HG03095 (cell line): ENCODE measurements around the gene BACH2.

Experiments
- ATAC-seq: cut with Tn5 transposase; IDR thresholded peaks from one replicate; pipeline ENCODE4 v1.9.1; 2021; ENCODE audit warnings: moderate library complexity; ENCODE audit not compliant: unreplicated experiment

BACH2 gene

DNA sequence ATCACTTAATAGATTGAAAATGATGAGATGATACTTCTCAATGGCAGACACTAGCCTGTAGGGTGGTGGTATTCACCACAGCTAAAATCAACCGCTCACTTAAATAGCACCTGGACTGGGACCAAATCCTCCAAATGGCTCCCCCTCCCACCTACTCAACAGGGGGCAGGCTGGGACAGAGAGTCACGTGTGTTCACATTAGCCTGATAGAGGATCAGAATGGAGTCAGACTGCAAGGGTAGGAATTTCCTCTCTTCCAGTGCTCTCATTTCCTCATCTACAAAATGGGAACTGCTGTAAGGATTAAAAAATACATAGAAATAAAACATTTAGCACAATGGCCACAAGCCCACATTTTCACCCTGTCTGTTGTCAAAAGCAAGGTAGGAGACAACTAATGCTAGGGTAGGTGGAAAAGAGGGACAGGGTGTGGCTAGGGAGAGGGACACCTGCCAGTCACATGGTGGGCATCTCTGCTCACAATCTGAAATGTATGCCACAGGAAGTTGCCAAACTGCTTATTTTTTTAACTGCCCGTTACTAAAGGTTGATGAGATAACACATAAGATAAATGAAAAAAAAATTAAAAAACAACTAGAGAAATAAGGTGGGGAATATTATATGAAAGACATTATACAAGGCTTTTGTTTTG lies 55.3 kb downstream of the BACH2 start:
- no peak for ATAC-seq

DNA sequence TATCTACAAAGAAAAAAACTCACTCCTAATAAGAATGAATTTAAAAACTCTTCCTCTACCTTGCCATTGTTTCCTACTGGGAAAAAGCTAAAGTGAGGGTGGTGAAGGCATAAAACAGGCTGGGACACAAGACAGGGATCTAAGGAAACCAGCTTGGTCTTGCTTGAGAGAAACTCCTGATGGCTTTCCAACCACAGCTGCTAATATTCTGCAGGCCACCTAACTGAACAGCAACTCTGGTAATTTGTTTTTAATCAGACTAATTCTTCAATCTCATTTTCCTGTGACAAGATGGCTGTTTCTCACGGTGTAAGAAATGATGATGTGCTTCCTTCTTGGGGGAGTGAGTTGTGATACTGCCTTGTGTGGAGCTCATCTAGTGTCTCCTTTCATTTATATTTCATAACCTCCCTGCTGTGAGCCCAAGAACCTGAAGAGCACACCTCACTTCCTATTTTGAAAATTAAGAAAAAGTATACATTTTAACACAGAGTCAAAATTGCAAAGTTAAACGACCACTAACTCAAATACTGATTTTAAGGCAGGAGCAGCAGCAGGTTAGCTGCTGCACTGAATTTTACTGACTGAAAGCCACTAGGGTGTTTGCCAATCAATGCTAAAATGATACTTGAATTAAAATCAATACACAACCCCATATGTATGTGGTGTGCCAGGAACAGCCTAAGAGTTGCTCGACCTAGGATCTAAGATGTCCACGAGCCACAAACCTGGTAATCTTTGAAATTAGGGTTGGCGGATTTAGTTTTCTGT lies 58.0 kb downstream of the BACH2 start:
- ATAC-seq, result no peak

DNA sequence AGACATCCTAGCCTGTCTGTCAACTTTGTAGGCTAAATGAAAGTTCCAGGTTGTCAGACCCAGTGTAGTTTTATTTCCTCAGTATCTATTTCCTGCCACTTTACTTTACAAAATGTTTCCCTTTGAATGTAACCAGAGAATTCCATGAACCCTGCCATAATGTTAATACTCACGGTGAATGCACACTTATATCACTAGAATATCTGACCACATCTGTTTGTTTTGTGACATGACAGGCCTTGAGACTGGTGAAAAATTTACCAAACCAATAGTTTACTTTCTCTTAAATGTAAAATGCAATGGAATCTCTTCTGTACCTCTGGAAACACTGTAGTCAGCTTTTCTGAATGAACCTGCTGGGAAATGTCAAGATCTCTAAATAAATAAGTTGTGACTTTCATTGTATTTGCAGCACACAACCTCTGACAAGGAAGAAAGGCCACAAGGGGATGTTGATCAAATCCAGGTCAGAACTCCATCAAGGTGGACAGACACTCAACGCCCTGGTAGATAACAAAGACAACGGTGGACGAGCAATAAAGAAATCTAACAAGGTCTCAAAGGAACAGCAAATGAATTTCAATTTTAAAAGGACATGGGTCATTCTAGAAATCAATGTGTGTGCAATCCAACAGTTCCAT lies 59.2 kb downstream of the BACH2 start:
- ATAC-seq, result no peak

DNA sequence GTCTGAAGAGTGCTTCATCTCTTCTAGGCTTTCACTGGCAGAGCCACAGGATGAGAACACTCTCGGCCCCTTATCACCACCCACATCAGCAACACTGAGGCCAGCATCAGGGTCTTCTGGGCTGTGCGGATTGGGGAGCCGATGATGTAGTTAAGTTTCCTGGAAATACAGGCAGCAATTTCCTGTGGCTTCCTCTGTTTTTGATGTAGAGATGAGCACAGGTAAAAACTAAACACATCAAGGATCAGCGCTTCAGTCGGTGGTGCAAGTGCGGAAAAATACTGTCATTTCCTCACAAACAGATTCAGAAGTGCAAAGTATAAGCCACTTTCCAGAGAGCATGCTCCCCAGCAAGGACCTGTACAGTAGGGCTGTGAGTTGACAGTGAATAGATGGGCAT lies 62.6 kb downstream of the BACH2 start:
- no peak for ATAC-seq

DNA sequence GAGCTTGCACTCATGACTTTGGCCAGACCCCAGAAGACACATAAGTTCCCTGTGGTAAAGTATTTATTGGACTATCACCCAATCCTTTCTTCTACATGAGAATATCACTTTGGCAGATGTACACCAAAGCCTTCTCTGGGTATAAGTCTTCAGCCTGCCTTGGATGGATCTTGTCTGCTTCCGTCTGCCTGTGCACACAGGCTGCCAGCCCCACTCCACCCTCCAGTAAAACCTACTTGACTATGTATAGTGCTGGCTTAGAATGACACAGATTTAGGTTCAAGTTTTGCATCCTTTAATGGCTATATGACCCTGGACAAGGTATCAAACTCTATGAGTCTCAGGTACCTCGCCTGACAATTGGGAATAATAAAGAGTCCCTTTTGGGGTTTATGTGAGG lies 63.4 kb downstream of the BACH2 start:
- no peak for ATAC-seq

DNA sequence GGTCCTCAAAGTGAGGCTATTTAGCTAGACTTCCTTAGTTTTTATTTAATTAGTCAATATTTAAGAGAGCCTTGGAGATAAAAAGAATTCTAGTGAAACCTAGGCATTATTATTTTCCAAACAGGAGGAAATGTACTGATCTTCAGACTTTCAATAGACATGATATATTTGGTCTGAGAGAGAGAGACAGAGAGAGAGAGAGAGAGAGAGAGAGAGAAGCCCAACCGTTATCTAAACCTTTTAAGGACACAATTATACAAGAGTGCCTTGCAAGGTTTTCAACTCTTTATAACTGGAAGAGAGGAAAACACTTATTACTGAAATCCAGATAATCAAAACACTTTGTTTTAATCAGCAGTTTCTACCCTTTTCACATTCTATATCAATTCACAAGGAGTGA lies 64.8 kb downstream of the BACH2 start:
- ATAC-seq, result no peak

DNA sequence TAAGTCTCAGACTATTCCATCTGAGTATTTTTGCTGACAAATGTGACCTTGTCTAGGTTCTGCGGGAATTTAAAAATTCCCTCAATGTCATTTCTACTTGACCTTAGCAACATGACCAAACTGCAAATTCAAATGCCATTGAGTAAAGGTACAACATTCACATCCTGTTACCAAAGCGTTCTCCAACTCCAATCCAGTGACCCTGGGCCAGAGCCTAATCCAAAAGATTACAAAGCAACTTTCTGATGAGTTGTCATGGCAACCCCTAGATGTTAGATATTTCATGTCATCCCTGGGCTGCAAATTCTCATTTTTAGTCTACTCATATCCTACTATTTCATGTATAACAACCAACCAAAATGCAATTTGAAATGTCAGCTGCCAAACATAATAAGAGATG lies 65.3 kb downstream of the BACH2 start:
- ATAC-seq, result no peak

DNA sequence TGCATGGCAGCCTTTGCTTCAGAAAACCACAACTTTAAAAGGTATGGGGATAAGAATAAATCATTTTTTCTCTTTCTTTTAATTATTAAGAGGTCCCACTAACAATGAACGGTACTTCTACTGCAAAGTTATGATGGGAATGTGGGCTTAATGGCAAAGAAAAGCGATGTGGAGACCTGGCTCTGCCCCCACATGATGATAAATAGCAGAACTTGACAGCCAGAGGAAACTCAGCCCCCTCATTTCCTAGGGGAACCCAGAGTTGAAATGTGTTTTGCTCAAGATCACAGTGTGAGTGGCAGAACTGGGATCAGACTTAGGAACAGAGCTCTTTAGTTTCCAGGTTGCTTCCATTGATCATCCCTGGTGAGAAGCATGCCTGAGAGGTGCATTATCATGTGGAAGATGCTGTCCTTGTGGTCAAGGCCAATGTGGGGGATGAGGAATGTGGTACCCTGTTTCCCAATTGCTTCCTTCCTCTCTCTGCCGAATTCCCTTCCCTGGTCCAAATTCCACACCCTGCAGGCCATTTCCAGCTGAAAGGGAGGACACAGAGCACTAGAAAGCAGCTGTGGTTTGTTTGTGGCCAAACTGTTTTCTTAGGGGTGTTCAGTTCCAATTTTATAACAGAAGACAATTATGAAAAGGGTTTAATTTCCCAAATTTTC lies 66.0 kb downstream of the BACH2 start:
- no peak for ATAC-seq

DNA sequence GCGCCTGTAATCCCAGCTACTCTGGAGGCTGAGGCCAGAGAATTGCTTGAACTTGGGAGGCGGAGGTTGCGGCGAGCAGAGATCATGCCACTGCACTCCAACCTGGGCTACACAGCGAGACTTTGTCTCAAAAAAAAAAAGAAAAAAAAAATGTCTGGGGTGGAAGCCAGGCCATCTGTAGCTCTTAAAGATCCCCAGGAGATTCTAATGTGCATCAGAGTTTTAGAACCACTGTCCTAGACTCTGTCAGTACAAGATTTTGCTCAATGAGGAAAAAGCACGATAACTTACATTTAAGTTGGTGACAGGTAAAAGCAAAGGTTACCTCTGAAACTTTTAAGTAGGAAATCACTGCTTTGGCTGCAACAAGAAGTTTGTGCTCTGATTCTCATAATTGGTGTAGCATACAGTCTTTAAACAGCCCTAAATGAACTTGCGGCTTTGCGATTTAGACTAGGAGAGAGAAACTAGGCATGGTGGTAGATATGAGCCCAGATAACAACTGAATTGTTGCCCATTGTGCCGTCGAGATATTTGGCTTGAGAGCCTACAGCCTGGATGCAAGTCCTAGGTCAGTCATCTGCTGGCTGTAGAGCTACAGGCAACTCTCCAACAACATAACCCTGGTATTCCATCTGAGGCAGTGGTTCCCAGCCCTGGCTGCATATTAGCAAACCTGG lies 67.2 kb downstream of the BACH2 start:
- ATAC-seq, result no peak

DNA sequence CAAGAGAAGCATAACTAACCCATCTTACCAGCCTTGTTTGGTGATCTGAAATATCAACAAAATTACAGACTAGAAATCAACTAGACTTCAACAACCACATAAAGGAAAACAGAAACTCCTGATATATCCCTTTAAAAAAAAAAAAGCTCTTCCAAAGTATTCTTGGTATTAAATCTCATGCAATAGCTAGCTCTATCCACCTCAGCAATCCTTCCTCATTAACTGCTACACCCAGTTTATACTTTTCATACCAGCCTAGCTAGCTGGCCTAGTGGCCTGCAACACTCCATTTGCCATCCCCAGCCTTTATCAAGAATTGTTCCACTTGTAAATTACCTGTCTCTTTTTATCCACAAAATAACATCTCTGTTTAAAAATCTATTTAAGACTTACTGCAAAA lies 69.0 kb downstream of the BACH2 start:
- no peak for ATAC-seq

DNA sequence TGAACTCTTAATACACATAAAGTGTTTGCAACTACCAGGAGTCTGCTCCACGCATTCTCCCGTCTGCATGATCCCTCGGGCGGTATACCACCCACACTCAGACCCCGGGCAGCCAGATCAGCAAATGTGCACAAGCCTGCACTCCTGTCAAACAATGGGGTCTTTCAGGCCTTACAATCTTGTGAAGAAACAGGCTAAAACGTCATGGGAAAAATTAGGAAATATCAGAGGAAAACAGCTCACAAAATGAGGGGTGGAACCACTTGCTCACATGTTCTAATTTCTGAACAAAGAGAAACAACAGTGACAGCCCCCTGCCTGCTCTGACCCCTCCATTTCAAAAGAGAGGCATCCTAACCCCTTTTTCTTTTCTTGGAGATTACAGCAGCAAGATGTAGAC lies 69.4 kb downstream of the BACH2 start:
- no peak for ATAC-seq

DNA sequence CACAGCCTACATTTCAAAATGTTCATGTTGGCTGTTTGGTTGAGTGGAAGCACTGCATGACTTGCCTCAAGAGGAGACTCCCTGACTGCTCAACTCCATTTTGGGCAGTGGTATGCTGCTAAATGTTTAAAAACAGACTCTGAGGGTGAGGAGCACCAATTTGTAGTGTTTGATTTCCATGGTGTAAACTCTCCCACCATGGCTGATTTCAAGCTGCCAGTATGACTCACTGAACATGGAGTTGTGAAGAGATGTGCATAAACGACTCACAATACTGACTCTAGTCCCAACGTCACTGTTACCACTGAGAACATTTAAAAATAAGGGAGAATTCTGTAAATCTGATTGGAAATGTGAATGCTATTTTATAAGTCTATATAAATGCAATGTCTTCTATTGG lies 70.4 kb downstream of the BACH2 start:
- no peak for ATAC-seq

DNA sequence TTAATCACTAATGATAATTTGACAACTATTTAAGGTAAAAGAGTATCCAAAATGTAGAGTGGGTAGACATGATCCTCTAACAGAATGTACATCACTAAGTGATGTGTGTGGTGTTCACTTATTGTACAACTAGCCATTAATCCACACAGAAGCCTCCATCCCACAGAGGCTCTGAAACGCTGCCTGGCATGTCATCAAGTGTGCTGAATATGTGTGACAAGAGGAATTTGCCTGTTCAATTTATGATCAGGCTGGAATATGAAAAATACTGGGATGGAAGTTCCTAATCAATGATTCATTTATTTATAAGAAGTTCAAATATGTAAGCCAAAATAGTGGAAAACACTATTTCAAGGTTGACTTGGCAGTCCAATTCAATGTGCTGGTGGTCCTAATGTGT lies 72.4 kb downstream of the BACH2 start:
- ATAC-seq, result no peak

DNA sequence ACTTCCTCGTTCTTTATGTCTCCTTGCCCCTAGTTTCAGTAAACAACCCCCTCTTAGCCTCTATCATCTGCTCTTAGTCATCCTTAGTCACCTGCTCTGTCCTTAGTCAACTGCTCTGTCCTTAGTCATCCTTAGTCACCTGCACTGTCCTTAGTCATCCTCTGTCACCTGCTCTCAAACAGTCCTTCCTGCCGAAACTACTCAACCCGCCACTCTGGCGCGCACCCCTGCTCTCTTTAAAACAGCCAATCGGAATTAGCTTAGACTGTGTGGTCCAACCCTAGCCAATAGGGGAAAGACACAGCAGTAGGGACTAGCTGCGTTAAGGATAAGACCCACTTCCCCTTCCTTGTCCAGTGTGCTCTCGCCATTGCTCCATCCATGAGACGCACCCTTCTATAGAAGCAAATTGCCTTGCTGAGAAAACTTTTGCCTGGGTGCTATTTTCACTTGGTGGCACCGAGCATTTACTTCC lies 73.9 kb downstream of the BACH2 start:
- no peak for ATAC-seq

DNA sequence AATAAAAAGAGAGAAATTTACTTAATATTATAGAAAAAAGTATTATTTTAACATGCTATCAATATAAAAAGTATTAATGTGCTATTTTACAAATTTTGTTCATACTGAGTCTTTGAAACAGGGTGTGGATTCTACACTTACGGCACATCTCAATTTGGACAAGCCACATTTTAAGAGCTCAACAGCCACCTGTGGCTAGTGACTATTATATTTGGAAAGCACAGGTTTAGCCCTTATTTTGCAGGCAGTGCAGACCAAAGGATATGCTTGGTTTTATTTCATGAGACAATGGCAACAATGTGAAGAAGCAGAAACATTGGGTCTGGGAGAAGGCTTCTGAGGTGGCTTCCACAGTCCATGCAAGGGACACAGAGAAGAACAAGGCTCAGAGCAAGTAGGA lies 74.6 kb downstream of the BACH2 start:
- ATAC-seq, result no peak

DNA sequence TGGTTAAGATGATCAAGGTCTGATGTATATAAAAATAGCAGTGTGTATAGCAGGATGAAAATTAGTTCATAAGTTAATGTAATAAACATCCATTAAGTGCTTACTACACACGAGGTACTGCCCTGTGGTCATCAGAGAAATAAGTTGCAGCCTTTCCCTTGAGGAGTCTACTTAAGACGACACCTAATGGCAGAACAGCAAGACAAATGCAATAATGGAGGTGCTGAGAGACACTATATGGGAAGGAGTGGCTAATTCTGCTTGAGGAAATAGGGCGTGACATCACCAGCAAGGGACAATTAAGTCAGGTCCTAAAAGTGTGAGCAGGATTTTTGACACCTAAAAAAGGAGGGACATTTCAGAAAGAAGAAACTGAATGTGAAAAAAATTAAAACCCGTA lies 75.2 kb downstream of the BACH2 start:
- ATAC-seq, result no peak

DNA sequence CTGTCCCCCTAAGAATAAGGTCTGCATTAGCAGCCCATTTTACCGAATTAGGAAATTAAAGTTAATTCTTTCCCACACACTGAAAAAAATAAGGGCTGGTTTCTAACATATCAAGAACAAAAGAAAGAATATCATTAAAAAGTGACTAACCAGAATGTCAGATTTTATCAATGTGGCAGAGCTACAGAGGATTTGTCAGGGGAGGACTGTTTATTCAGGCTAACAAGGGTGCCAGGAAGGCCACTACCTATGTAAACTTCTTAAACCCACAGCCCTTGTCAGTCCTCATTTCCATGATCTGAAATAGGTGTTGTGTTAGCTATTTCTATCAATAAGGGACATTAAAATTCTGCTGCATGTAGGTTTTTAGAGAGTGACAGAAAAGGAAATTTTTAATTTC lies 76.4 kb downstream of the BACH2 start:
- no peak for ATAC-seq

DNA sequence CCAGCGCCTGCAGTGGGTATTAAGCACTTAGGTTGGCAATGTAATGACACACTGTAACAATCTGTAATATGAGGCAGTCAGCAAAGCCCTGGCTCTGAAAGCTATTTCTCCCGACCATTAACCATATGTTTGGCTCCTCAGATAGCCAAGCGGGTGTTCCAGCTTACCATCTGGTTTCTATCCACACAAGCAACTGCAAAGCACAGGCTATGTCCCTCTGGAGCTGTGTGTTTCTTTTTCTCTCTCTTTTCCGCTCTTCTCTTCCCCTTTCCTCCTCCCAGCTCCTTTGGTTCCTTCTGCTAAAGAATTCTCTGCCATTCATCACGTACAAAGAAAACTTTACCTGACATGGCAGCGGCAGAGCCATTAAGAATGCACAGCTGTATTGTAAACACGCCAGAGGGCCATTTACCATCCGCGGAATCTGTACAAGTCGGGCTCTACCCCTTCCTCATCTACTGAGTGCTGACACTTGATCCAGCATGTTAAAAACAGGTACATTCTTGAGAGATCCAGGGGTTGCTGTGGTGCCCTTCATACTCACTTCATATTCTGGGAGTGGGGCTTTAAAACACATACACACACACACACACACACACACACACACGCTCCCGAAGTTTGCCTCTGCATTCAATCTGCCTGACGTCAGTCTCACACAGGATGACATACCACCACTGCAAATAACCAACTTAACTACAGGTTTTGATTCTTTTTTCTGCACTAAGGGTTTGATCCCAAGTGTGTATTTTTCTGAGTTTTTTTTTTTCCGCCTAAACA lies 77.2 kb downstream of the BACH2 start:
- no peak for ATAC-seq

DNA sequence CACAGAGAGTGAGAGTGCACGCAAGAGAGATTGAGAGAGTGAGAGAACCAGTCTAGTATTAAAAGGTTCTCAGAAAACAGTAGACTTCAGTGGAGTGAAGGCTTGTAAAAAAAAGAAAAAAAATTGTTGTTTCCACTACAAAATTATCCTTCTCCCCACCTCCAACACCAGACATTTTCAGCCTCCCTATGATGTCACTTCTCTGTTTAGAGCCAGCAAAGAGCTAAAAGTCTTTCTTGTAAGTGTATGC lies 77.8 kb downstream of the BACH2 start:
- ATAC-seq, result no peak

DNA sequence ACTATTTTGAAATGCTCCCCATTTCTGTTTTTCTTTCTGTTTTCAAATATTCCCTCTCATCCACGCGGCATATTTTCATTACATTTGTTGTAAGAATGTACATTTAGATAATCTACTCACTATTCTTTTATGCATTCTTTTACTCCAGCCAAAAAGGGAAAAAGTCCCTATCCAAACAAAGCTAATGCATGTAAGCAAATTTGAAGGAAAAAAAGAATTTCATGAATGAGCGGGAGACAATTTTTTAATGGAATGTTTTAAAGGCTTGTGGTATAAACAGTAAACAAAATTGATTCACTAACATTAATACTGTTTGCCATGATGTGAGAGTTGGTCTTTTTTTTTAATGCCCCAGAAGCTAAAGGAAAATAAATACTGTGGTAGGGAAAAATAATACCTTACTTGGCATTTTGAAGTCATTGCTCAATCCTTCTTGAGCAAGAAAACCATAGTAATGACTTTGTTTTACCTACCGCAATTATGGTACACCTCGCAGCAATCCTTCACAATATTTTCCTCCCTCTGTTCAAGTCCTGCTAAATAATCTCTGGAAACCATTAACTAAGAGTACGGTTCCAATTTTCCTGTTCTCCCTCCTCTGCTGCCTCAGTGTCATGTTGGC lies 79.0 kb downstream of the BACH2 start:
- no peak for ATAC-seq
